Renal cortical epithelial cell (primary cell): ENCODE measurements around the gene LRRC73. TPM values are rescaled to one million over a fixed set of nuclear protein-coding genes. Genes with fewer than 3 reads are reported as not detected.
A peak's percentile ranks its signal among the peaks of the same experiment; 100 is the strongest.
"Not testable (repeated sequence)": the region's sequence is repeated elsewhere in the genome, so short reads cannot be mapped to it uniquely, and the experiment has no call there.

Source experiments
- DNase-seq: peaks from one replicate; pipeline ENCODE4 v3.0.0-alpha.2; 2011; ENCODE audit warnings: low read depth
- total RNA-seq: library from RNA; depleted of rRNA; stranded (reverse); fragments of >200 nt; gene quantifications from 2 replicates; pipeline ENCODE4 v1.2.3, GENCODE V29; 2014

LRRC73 gene
- 0.35 and 1.1 TPM in 2 replicates for total RNA-seq

- peak; percentile 42 for DNase-seq
These were observed at the start of gene LRRC73 for GRCh38 chr6:43509984-43510826. Gene LRRC73, minus strand, starts transcription at chr6:43510346. Its CDS starts 561 bp downstream, at chr6:43509785.

GRCh38 chr6:43559328-43559727 lies 49.2 kb upstream of the LRRC73 start:
- no peak for DNase-seq

- DNase-seq = not testable (repeated sequence)
These were observed 47.5 kb upstream of the LRRC73 start for GRCh38 chr6:43557620-43558019.

- no peak for DNase-seq
These were observed 37.1 kb upstream of the LRRC73 start for GRCh38 chr6:43547222-43547621.

GRCh38 chr6:43544461-43544860 lies 34.3 kb upstream of the LRRC73 start:
- DNase-seq = no peak

- DNase-seq = no peak
These were observed 31.8 kb upstream of the LRRC73 start for GRCh38 chr6:43541774-43542471.

GRCh38 chr6:43540507-43540906 lies 30.4 kb upstream of the LRRC73 start:
- DNase-seq = no peak

- DNase-seq = not testable (repeated sequence)
These were observed 29.3 kb upstream of the LRRC73 start for GRCh38 chr6:43539409-43539808.

GRCh38 chr6:43538986-43539385 lies 28.8 kb upstream of the LRRC73 start:
- not testable (repeated sequence) for DNase-seq

- DNase-seq = no peak
These were observed 22.1 kb upstream of the LRRC73 start for GRCh38 chr6:43532201-43532600.

- DNase-seq = no peak
These were observed 14.4 kb upstream of the LRRC73 start for GRCh38 chr6:43524483-43524961.

GRCh38 chr6:43523284-43523683 lies 13.1 kb upstream of the LRRC73 start:
- no peak for DNase-seq

GRCh38 chr6:43522547-43523261 lies 12.6 kb upstream of the LRRC73 start:
- DNase-seq = no peak

- no peak for DNase-seq
These were observed 11.7 kb upstream of the LRRC73 start for GRCh38 chr6:43521836-43522235.

GRCh38 chr6:43520097-43520496 lies 10.0 kb upstream of the LRRC73 start:
- no peak for DNase-seq

- DNase-seq = peak; percentile 8
These were observed 7.6 kb upstream of the LRRC73 start for GRCh38 chr6:43517505-43518357.

GRCh38 chr6:43516697-43517504 lies 6.8 kb upstream of the LRRC73 start, which contains the start of the genes POLR1C and YIPF3:
Gene POLR1C, plus strand, starts transcription at chr6:43517089. Its CDS starts 21 bp downstream, at chr6:43517110.
Gene YIPF3, minus strand, starts transcription at chr6:43516926. Its CDS starts 119 bp downstream, at chr6:43516807.
- DNase-seq = peak; percentile 94

- no peak for DNase-seq
These were observed 6.2 kb upstream of the LRRC73 start for GRCh38 chr6:43516367-43516696.

GRCh38 chr6:43515808-43516207 lies 5.7 kb upstream of the LRRC73 start:
- DNase-seq = no peak

- DNase-seq = no peak
These were observed 1.8 kb upstream of the LRRC73 start for GRCh38 chr6:43511824-43512415.
